NCI-H128 (cell line): Measurements from ENCODE around the gene RAB7A.
"Not testable (repeated sequence)": the region's sequence is repeated elsewhere in the genome, so short reads cannot be mapped to it uniquely, and the experiment has no call there.

ENCODE experiments used
- DNase-seq: peaks from one replicate; lab custom pipeline; 2025; ENCODE audit not compliant: unreplicated experiment; lab: John Stamatoyannopoulos, UW

Gene RAB7A

GRCh38 chr3:128749561-128749960 lies 23.6 kb downstream of the RAB7A start:
- not testable (repeated sequence) for DNase-seq

- DNase-seq, result no peak
These were observed 27.7 kb downstream of the RAB7A start for GRCh38 chr3:128753715-128754114.

DNA sequence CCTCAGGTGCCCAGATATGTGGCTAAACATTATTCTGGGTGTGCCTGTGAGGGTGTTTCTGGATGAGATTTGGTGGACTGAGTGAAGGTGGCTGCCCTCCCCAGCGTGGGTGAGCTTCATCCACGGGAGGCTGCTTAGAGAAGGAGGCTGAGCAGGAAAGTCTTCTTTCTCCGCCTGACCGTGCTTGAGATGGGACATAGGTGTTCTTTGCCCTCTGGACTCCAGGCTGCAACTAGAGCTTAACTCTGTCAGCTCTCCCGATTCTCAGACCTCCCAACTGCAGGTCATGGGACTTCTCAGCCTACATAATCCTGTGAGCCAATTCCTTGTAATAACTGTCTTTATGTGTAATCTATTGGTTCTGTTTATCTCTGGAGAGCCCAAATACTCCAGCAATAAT lies 34.1 kb downstream of the RAB7A start:
- no peak for DNase-seq

DNA sequence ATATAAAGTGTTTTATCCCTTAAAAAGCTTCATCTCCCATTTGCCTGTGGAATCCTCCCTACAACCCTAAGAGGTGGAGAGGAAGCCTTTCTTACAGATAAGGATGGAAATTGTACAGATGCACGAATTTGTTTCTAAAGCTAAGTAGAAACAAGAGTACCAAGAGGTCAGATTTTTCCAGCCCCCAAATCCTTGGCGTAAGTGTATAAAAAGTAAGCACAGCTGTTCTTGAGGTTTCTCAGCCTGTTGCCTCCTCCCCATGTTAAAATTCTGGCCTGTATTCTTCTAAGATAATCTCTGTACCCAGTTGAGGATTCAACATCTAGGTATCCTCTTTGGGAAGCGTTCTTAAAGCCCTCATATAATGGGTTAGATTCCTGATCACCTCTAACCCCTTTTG lies 34.9 kb downstream of the RAB7A start:
- no peak for DNase-seq

- no peak for DNase-seq
These were observed 35.4 kb downstream of the RAB7A start for GRCh38 chr3:128761392-128761791.

- DNase-seq, result no peak
These were observed 38.0 kb downstream of the RAB7A start for GRCh38 chr3:128763967-128764366.

- no peak for DNase-seq
These were observed 38.9 kb downstream of the RAB7A start for GRCh38 chr3:128764863-128765262.

DNA sequence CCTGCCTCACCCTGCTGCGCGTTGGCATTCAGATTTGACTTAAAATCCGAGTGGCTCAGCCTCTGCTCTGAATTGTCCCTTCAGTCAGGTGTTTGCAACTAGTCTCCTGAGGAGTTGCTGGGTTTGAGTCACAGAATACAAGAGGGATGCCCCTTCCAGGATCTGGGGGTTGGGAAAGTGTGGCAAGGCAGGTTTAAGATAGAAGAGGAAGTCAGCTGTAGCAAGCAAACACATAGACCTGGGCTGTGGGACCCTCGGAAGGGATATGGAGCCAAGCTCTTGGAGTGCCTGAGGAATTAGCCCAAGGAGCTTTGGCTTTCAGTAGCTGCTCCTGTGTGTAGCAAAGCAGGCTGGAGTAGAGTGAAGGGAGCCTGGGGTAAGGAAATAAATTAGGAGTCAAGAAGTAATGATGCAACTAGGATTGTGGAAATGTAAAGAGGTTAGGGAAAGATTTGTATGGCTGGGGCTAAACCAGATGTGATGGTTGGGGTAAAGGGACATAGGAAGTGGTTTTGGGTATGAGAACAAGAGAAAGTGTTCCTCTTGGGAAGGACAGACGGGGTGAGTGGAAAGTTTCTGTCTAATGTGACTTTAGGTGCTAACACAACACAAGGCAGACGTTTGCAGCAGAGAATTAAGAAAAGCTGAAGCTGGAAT lies 41.2 kb downstream of the RAB7A start:
- no peak for DNase-seq

- DNase-seq, result no peak
These were observed 42.5 kb downstream of the RAB7A start for GRCh38 chr3:128768471-128768870.

DNA sequence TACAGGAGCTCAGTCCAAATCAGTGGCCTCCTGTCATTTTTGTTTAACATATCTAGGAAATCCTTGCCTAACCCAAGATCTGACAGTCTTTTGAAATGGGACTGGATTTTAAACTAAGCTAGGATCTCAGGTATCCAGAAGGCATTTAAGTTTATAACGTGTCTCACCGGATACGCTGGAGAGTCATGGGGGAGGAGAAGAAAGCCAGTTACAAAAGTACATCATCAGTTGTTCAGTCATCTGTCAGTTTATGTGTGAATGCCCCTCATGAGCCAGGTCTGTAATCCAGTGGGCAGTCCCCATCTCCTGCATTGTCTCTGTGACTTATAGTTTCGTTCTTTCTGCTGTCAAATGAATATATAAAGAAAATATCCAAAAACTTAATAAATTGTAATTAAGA lies 44.4 kb downstream of the RAB7A start:
- no peak for DNase-seq

DNA sequence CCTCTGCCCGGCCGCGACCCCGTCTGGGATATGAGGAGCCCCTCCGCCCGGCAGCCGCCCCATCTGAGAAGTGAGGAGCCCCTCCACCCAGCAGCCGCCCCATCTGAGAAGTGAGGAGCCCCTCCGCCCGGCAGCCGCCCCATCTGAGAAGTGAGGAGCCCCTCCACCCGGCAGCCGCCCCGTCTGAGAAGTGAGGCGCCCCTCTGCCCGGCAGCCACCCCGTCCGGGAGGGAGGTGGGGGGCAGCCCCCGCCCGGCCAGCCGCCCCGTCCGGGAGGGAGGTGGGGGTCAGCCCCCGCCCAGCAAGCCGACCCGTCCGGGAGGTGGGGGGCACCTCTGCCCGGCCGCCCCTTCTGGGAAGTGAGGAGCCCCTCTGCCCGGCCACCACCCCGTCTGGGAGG lies 47.2 kb downstream of the RAB7A start:
- not testable (repeated sequence) for DNase-seq

GRCh38 chr3:128773592-128773991 lies 47.6 kb downstream of the RAB7A start:
- not testable (repeated sequence) for DNase-seq

GRCh38 chr3:128775241-128775640 lies 49.3 kb downstream of the RAB7A start:
- no peak for DNase-seq

DNA sequence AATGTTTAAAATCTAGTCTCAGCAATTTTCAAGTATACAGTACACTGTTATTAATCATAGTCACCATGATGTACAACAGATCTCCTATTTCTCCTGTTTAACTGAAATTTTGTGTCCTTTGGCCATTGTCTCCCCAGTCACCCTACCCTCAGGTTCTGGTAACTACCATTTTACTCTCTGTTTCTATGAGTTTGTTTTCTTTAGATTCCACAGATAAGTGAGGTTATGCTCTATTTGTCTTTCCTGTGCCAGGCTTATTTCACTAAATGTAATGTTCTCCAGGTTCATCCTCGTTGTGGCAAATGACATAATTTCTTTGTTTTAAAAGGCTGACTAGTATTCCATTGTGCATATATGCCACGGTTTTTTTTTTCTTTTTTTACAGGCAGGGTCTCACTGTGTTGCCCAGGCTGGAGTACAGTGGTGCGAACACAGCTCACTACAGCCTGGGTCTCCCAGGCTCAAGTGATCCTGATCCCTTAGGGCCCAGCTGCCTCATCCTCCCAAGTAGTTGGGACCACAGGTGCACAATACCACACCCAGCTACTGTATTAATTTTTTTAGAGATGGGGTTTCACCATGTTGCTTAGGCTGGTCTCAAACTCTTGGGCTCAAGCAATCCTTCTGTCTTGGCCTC lies 50.0 kb downstream of the RAB7A start:
- DNase-seq, result no peak

GRCh38 chr3:128780101-128780837 lies 54.3 kb downstream of the RAB7A start:
- DNase-seq, result no peak

GRCh38 chr3:128781164-128781563 lies 55.2 kb downstream of the RAB7A start:
- DNase-seq, result no peak

DNA sequence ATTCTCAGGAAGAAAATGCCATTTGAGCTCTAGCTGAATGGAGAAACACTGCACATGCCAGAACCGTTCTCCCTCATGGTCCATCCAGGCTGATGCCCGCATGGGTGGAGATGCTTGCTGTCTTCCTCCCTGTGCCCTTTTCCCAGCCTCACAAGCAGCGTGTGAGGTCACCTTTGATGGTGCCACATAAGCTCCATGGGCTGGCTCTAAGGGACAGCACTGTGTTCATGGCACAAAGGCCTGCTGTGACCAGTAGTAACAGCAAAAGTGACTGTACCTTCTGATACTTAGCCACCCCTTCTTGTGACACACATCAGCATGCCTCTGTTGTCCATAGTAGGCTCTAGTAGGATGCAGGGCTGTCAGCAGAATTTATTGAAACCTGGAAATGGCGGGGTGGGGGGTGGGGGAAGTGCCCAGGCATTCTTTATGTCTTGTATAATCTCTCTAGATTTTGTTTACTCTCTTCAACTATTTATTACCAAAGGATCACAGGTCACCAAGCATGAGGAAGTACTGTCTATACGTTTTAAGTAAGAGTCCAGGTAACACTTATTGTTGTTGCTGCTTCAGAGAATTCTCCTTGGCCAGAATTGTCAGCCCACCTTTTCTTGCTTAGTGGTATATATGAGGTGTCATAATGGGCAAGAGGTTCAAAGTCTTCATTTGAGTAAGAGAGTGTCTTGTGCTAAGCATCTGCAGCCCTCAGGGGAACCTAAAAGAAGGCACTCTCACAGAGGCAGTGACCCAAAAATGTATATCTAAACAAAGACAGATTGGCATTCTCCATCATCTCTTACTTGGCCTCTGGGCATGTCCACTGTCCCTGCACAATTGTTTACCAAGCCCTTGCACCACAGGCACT lies 56.5 kb downstream of the RAB7A start:
- DNase-seq, result no peak

- DNase-seq, result no peak
These were observed 57.8 kb downstream of the RAB7A start for GRCh38 chr3:128783774-128784173.

DNA sequence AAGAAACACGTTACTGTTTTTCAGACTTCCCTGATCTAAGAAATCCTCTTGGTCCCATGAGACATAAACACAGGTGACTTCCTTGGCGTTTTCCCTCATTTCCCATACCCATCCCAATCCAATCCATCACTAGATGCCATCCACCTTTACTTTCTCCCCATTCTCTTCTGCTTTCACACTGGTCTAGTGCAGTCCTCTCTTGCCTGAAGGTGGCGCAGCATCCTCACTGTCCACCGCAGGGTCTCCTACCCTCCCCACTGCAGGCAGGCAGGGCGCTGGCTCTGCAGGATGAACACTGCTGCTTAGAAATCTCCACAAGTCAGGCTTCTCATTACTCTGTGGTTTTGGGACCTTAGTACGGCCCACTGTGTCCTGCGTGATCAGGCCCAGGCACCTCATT lies 58.2 kb downstream of the RAB7A start:
- no peak for DNase-seq

DNA sequence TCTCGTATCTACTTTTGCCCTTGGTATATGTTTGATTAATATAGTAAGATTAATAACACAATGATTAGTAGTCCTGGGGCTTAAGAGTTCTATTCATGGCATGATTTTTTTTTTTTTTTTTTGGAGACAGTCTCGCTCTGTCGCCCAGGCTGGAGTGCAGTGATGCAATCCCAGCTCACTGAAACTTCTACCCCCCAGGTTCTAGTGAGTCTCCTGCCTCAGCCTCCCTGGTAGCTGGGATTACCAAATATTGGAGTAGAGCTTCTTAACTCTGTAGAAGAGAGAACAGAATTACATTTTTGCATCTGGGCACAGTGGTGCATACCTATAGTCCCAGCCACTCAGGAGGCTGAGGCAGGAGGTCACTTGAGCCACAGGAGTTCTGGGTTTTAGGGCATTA lies 58.9 kb downstream of the RAB7A start:
- DNase-seq, result no peak

DNA sequence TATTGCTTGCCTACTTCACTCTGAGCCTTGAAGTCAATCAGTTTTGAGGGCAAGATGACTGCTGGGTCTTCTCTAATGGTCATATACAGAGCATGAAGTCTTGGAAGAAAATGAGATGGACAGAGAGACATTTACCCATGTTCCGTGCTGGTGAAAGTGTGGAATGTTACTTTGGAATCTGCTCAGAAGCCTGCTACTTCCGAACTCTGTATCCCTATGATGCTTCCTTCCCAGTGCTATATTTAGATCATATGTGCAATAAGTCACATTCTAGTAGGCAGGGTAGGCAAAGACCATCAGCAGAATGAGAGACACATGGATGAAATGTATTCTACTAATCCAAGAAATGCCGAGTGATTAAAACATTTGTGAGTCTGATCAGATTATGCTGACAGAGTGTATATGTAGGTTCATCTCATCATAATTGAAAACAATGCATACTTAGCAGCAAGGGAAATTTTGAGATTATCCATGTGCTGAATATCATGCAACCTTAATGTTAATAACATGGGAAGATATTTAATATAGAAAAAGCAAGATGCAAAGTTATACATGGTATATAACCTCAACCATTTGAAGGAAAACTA lies 60.5 kb downstream of the RAB7A start:
- DNase-seq, result no peak
